HepG2 (cell line): ENCODE data around the gene GNG2. TPM values are rescaled to one million over a fixed set of nuclear protein-coding genes. Genes with fewer than 3 reads are reported as not detected.

Experiments used
- ATAC-seq: fragments of 200-7000 bp; cut with Tn5 transposase; 3 replicates; pipeline ENCODE4 v1.9.1; 2020; ENCODE audit warnings: mild to moderate bottlenecking, moderate library complexity
- BruUV-seq: library from RNA; stranded (reverse); fragments of 400-500 nt; replicated peaks from 2 replicates; lab custom pipeline; 2021; lab: Mats Ljungman, UMichigan
- CTCF ChIA-PET: fragments of 300-600 bp; formaldehyde crosslinking; extraction: SDS; loops from one replicate; lab custom pipeline; 2021; ENCODE audit warnings: low total read pairs, inconsistent platforms, low intra/inter-chr PET ratio; lab: Yijun Ruan, JAX
- POLR2A ChIA-PET: fragments of 350-600 bp; sonication (Branson Sonifier 250); formaldehyde crosslinking; loops from one replicate; lab custom pipeline; 2020; ENCODE audit warnings: antibody characterized with exemption, inconsistent platforms; lab: Yijun Ruan, JAX
- DNase-seq: peaks from one replicate; pipeline ENCODE4 v3.0.0-alpha.2; 2015; ENCODE audit warnings: low spot score
- FAIRE-seq: peaks from 3 replicates; lab custom pipeline; 2011; peaks lifted over from hg19 to GRCh38; lab: Jason Lieb, UNC
- H2AFZ ChIP-seq: one replicate; pipeline ENCODE4 v1.6.1; 2011; ENCODE audit warnings: low read length, inconsistent platforms
- H3K27ac ChIP-seq: fragments of 300-600 bp; 3 replicates; pipeline ENCODE4 v1.8.0; 2011; ENCODE audit warnings: mixed run types, mild to moderate bottlenecking, mixed read lengths, low read length, inconsistent platforms; ENCODE audit not compliant: insufficient read depth; ENCODE audit errors: extremely low read length
- H3K27me3 ChIP-seq, 2 experiments: fragments of 200-600 bp in 1 of 2; 2 replicates in 1 of 2; 3 replicates in 1 of 2; pipeline versions ENCODE4 v1.6.0 to v1.8.0; 2011; ENCODE audit warnings: low read length in 2 of 2, mild to moderate bottlenecking in 2 of 2, moderate library complexity in 2 of 2, inconsistent platforms in 1 of 2; ENCODE audit not compliant: insufficient read depth in 2 of 2, control insufficient read depth in 1 of 2
- H3K36me3 ChIP-seq, 2 experiments: fragments of 200-600 bp in 1 of 2; replicated peaks in 1 of 2; 2 replicates in 1 of 2; 3 replicates in 1 of 2; pipeline versions ENCODE4 v1.5.1 to v1.8.0; 2011; ENCODE audit warnings: low read length in 2 of 2, inconsistent platforms in 1 of 2; ENCODE audit not compliant: insufficient read depth in 2 of 2, control insufficient read depth in 1 of 2
- H3K4me1 ChIP-seq: 2 replicates; pipeline ENCODE4 v1.5.1; 2012; ENCODE audit warnings: low read length, inconsistent platforms; ENCODE audit not compliant: insufficient read depth
- H3K4me2 ChIP-seq: 2 replicates; pipeline ENCODE4 v1.6.0; 2011; ENCODE audit warnings: low read depth, low read length, inconsistent platforms
- H3K4me3 ChIP-seq, 3 experiments: fragments of 200-600 bp in 1 of 3; sonication (generic), shearing (Covaris generic) in 1 of 3; replicated peaks in 1 of 3; 2 replicates each; pipeline ENCODE4 v1.5.1; 2011 to 2016; ENCODE audit warnings: low read length in 3 of 3, inconsistent platforms in 2 of 3, low read depth in 2 of 3, mild to moderate bottlenecking in 2 of 3, control low read depth in 1 of 3, mixed read lengths in 1 of 3; ENCODE audit not compliant: insufficient read depth in 1 of 3
- H3K79me2 ChIP-seq: one replicate; pipeline ENCODE4 v1.6.1; 2011; ENCODE audit warnings: low read length, inconsistent platforms; ENCODE audit not compliant: insufficient read depth
- H3K9ac ChIP-seq: 2 replicates; pipeline ENCODE4 v1.6.0; 2011; ENCODE audit warnings: mild to moderate bottlenecking, low read depth, low read length, inconsistent platforms; ENCODE audit not compliant: insufficient read depth
- H3K9me3 ChIP-seq: 2 replicates; pipeline ENCODE4 v1.5.1; 2012; ENCODE audit warnings: mild to moderate bottlenecking, low read length
- H4K20me1 ChIP-seq: 2 replicates; pipeline ENCODE4 v1.6.0; 2011; ENCODE audit warnings: inconsistent platforms, mild to moderate bottlenecking, low read length, moderate library complexity; ENCODE audit not compliant: insufficient read depth
- AHR ChIP-seq: IDR thresholded peaks from 2 replicates; pipeline ENCODE4 v1.6.1; 2018; ENCODE audit warnings: missing genetic modification reagents, missing compliant biosample characterization
- ARID2 ChIP-seq: sonication (generic); formaldehyde crosslinking; IDR thresholded peaks from 2 replicates; pipeline ENCODE4 v1.8.1; 2022; ENCODE audit warnings: mild to moderate bottlenecking, missing genetic modification reagents, borderline replicate concordance
- EED ChIP-seq: sonication (generic); formaldehyde crosslinking; IDR thresholded peaks from 2 replicates; pipeline ENCODE4 v1.5.0; 2020; ENCODE audit warnings: mild to moderate bottlenecking, missing genetic modification reagents
- FOXK1 ChIP-seq: sonication (generic); formaldehyde crosslinking; IDR thresholded peaks from 2 replicates; pipeline ENCODE4 v1.4.0; 2020; ENCODE audit warnings: low read depth, missing genetic modification reagents, borderline replicate concordance
- GATA4 ChIP-seq: sonication (generic); IDR thresholded peaks from 2 replicates; pipeline ENCODE4 v1.6.1; 2016; ENCODE audit warnings: antibody characterized with exemption, low read depth, borderline replicate concordance
- MAFF ChIP-seq: IDR thresholded peaks from 2 replicates; pipeline ENCODE4 v1.6.1; 2011; ENCODE audit warnings: low read depth, low read length, improper control_type of control experiment
- PBX3 ChIP-seq: sonication (generic); formaldehyde crosslinking; IDR thresholded peaks from 2 replicates; pipeline ENCODE4 v1.8.1; 2023; ENCODE audit warnings: missing genetic modification reagents, inconsistent platforms, borderline replicate concordance
- POLR2AphosphoS5 ChIP-seq: IDR thresholded peaks from 2 replicates; pipeline ENCODE4 v1.6.1; 2012; ENCODE audit warnings: low read depth, low read length
- SIX4 ChIP-seq: sonication (generic); formaldehyde crosslinking; IDR thresholded peaks from 2 replicates; pipeline ENCODE4 v1.4.0; 2020; ENCODE audit warnings: missing genetic modification reagents
- ZFP82 ChIP-seq: sonication (generic); formaldehyde crosslinking; IDR thresholded peaks from 2 replicates; pipeline ENCODE4 v1.5.1; 2020; ENCODE audit warnings: mild to moderate bottlenecking, missing genetic modification reagents, borderline replicate concordance
- ZKSCAN8 ChIP-seq: IDR thresholded peaks from 2 replicates; pipeline ENCODE4 v1.6.1; 2016; ENCODE audit warnings: borderline replicate concordance, missing genetic modification reagents, missing compliant biosample characterization
- ZNF232 ChIP-seq: sonication (generic); formaldehyde crosslinking; IDR thresholded peaks from 2 replicates; pipeline ENCODE4 v1.4.0; 2020; ENCODE audit warnings: missing genetic modification reagents, borderline replicate concordance
- ZNF572 ChIP-seq: sonication (generic); formaldehyde crosslinking; IDR thresholded peaks from 2 replicates; pipeline ENCODE4 v1.5.1; 2020; ENCODE audit warnings: mild to moderate bottlenecking, missing genetic modification reagents
- WGBS: methylation state at CpG from one replicate; pipeline ENCODE4 v1.1.6; 2017; ENCODE audit warnings: low lambda C conversion rate; 5-methylcytosine and 5-hydroxymethylcytosine counted together
- in situ Hi-C: cut with HindIII; loops from 2 replicates; pipeline ENCODE4 v1.10.0; 2017; ENCODE audit warnings: low pct_unique_long_range_greater_than_20kb; ENCODE audit not compliant: extremely low pct_ligation_motif_present
- intact Hi-C: fragments of 100-400 bp; cut with micrococcal nuclease; formaldehyde crosslinking; loops from one replicate; pipeline ENCODE4 v1.10.0; 2022; ENCODE audit not compliant: unreplicated experiment
- polyA plus RNA-seq, 8 experiments: library from polyadenylated mRNA; depleted of rRNA in 3 of 8; stranded (reverse) in 7 of 8; unstranded in 1 of 8; fragments of >200 nt; fragmentation: Illumina TruSeq in 4 of 8; extraction: Trizol in 4 of 8; gene quantifications; 2 replicates each; pipeline versions ENCODE4 v1.2.1 to v1.2.3, GENCODE V29; 2011 to 2016; ENCODE audit warnings: low read depth in 4 of 8, missing spikeins in 1 of 8, mixed read lengths in 1 of 8; ENCODE audit not compliant: insufficient read depth in 1 of 8
- total RNA-seq, 5 experiments: library from RNA; depleted of rRNA; stranded (reverse); fragments of >200 nt; fragmentation: Illumina TruSeq; extraction: Trizol; gene quantifications; 2 replicates each; pipeline ENCODE4 v1.2.3, GENCODE V29; 2016; ENCODE audit warnings: low read depth in 1 of 5
- TF ChIP-seq, protein P1 (sequence below): sonication (generic); formaldehyde crosslinking; IDR thresholded peaks from 2 replicates; pipeline ENCODE4 v1.4.0; 2020; ENCODE audit warnings: missing genetic modification reagents

Gene GNG2
- total and polyA plus RNA-seq, 2 of the 13 experiments (the other 11 are each of a cell fraction or from before 2014, with no cell fraction given) = not detected

- no peak overlapping the region for H3K9ac ChIP-seq
- CTCF ChIA-PET = no interaction called here
- H3K36me3 ChIP-seq = no peaks in the 10 kb centered on the region
- DNase-seq = no peak
- no peak overlapping the region for H3K4me3 ChIP-seq
- no peaks in the 10 kb centered on the region for H3K27me3 ChIP-seq
- TF ChIP-seq SIX4 (no peak), GATA4 (no peak), ZNF232 (no peak), EED (CRISPR knock-in tag) (no peak), ZFP82 (no peak)
- in situ Hi-C loops = no loop called here
- H4K20me1 ChIP-seq = no peaks in the 10 kb centered on the region
- H3K27ac ChIP-seq = no peak overlapping the region
- no peak overlapping the region for H2AFZ ChIP-seq
- intact Hi-C loops = no loop called here
- ATAC-seq = no peak
- no peaks in the 10 kb centered on the region for H3K4me1 ChIP-seq
- no peaks in the 10 kb centered on the region for H3K9me3 ChIP-seq
- no TSS peak for BruUV-seq
- FAIRE-seq = no peak
- no peaks in the 10 kb centered on the region for H3K79me2 ChIP-seq
- H3K4me2 ChIP-seq = no peak overlapping the region
- POLR2A ChIA-PET = no interaction called here
- 26% methylated on average over 9 of the region's 9 CpGs for WGBS
These were observed 9.1 kb downstream of the GNG2 start for GRCh38 chr14:51869411-51870100.

GRCh38 chr14:51870606-51871005, 10.2 kb downstream of the GNG2 start:
- ChIA-PET CTCF (no interaction called here), POLR2A (no interaction called here)
- Histone ChIP-seq H3K27me3 (no peaks in the 10 kb centered on the region; a peak in 1 of 5 replicates), H4K20me1 (no peaks in the 10 kb centered on the region), H3K27ac (no peak overlapping the region), H3K36me3 (no peaks in the 10 kb centered on the region), H3K4me3 (no peak overlapping the region), H3K4me2 (no peak overlapping the region), H3K79me2 (no peaks in the 10 kb centered on the region), H3K9me3 (no peaks in the 10 kb centered on the region), H3K9ac (no peak overlapping the region), H3K4me1 (no peaks in the 10 kb centered on the region), H2AFZ (no peak overlapping the region)
- ATAC-seq (no peak), FAIRE-seq (no peak), DNase-seq (no peak)
- WGBS = 55% methylated on average over 2 of the region's 2 CpGs
- in situ Hi-C loops = no loop called here
- no peak for TF ChIP-seq MAFF
- no peak for TF ChIP-seq PBX3 (CRISPR knock-in tag)
- no peak for TF ChIP-seq AHR (CRISPR knock-in tag)
- TF ChIP-seq ZKSCAN8 (CRISPR knock-in tag) = no peak
- no peak for TF ChIP-seq ZNF572
- no peak for TF ChIP-seq ARID2 (CRISPR knock-in tag)
- TF ChIP-seq, protein P1, sequence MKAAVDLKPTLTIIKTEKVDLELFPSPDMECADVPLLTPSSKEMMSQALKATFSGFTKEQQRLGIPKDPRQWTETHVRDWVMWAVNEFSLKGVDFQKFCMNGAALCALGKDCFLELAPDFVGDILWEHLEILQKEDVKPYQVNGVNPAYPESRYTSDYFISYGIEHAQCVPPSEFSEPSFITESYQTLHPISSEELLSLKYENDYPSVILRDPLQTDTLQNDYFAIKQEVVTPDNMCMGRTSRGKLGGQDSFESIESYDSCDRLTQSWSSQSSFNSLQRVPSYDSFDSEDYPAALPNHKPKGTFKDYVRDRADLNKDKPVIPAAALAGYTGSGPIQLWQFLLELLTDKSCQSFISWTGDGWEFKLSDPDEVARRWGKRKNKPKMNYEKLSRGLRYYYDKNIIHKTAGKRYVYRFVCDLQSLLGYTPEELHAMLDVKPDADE (CRISPR knock-in tag) = no peak
- no peak for TF ChIP-seq FOXK1
- no peak for TF ChIP-seq POLR2AphosphoS5
- intact Hi-C loops = no loop called here
- BruUV-seq = no TSS peak
